CD4-positive, alpha-beta T cell (primary cell): ENCODE results near the gene TAF1B. TPM values are rescaled to one million over a fixed set of nuclear protein-coding genes. Genes with fewer than 3 reads are reported as not detected.
A peak's percentile ranks its signal among the peaks of the same experiment; 100 is the strongest.

Experiments used
- ATAC-seq: fragments of 200-7000 bp; cut with Tn5 transposase; one replicate; pipeline ENCODE4 v1.10.0; 2022; ENCODE audit warnings: mild to moderate bottlenecking; ENCODE audit not compliant: poor library complexity
- CTCF ChIA-PET: fragments of 350-600 bp; sonication (Branson Sonifier 250); formaldehyde crosslinking; loops from one replicate; lab custom pipeline; 2021; ENCODE audit warnings: antibody characterized with exemption, inconsistent platforms; lab: Charles Lee
- POLR2A ChIA-PET: fragments of 350-600 bp; sonication (Branson Sonifier 250); formaldehyde crosslinking; loops from one replicate; lab custom pipeline; 2021; ENCODE audit warnings: antibody characterized with exemption, inconsistent platforms; lab: Charles Lee
- DNase-seq, 14 experiments: peaks; one replicate each; pipeline ENCODE4 v3.0.0-alpha.2; 2013 to 2020; ENCODE audit warnings: mixed read lengths in 2 of 14
- H3K27ac ChIP-seq, 2 donors: one replicate each; pipeline versions ENCODE4 v1.5.1 to v1.7.0; 2013; ENCODE audit warnings: low read length in 2 of 2, low read depth in 1 of 2, mild to moderate bottlenecking in 1 of 2
- H3K27me3 ChIP-seq, 2 experiments: 1 replicate in 1 of 2; 2 replicates in 1 of 2; pipeline versions ENCODE4 v1.6.1 to v1.7.0; 2013; ENCODE audit warnings: low read length in 2 of 2, control low read depth in 1 of 2, mild to moderate bottlenecking in 1 of 2, moderate library complexity in 1 of 2; ENCODE audit not compliant: insufficient read depth in 2 of 2, control insufficient read depth in 1 of 2
- H3K36me3 ChIP-seq: one replicate; pipeline ENCODE4 v1.6.1; 2013; ENCODE audit warnings: low read length, control low read depth; ENCODE audit not compliant: insufficient read depth
- H3K4me1 ChIP-seq: one replicate; pipeline ENCODE4 v1.6.1; 2013; ENCODE audit warnings: low read length, control low read depth; ENCODE audit not compliant: insufficient read depth
- H3K4me3 ChIP-seq: one replicate; pipeline ENCODE4 v1.5.1; 2013; ENCODE audit warnings: mild to moderate bottlenecking, low read length, moderate library complexity
- H3K9me3 ChIP-seq, 2 experiments: 1 replicate in 1 of 2; 2 replicates in 1 of 2; pipeline versions ENCODE4 v1.6.1 to v1.7.0; 2013; ENCODE audit warnings: low read length in 2 of 2, mild to moderate bottlenecking in 2 of 2, control low read depth in 1 of 2, moderate library complexity in 1 of 2; ENCODE audit not compliant: control insufficient read depth in 1 of 2, insufficient read depth in 1 of 2
- H3K27ac Mint-ChIP-seq: one replicate; pipeline ENCODE4 v1.8.0; 2020; ENCODE audit warnings: mixed read lengths
- H3K27me3 Mint-ChIP-seq: one replicate; pipeline ENCODE4 v1.8.0; 2021; ENCODE audit warnings: mixed read lengths
- H3K36me3 Mint-ChIP-seq: one replicate; pipeline ENCODE4 v1.8.0; 2021; ENCODE audit warnings: low read depth, mixed read lengths
- H3K4me1 Mint-ChIP-seq: one replicate; pipeline ENCODE4 v1.8.0; 2021; ENCODE audit warnings: low read depth, mixed read lengths
- H3K4me3 Mint-ChIP-seq: one replicate; pipeline ENCODE4 v1.8.0; 2020; ENCODE audit warnings: mild to moderate bottlenecking, mixed read lengths
- H3K9me3 Mint-ChIP-seq: one replicate; pipeline ENCODE4 v1.8.0; 2020; ENCODE audit warnings: mixed read lengths
- CTCF ChIP-seq: fragments of 200-600 bp; IDR thresholded peaks from one replicate; pipeline ENCODE4 v1.8.0; 2022; ENCODE audit warnings: antibody characterized with exemption, mild to moderate bottlenecking
- intact Hi-C, 2 experiments: fragments of 100-400 bp; cut with DNase I in 1 of 2; cut with micrococcal nuclease in 1 of 2; formaldehyde crosslinking; loops; one replicate each; pipeline versions ENCODE4 v1.15.1 to v1.9.0; 2023 to 2025; cut with DNase I, micrococcal nuclease
- polyA plus RNA-seq, 2 donors: library from polyadenylated mRNA; unstranded; fragments of 120-200 nt; gene quantifications; one replicate each; pipeline ENCODE4 v1.2.1, GENCODE V29; 2013
- total RNA-seq, 174 experiments: library from RNA in 2 of 174; stranded (reverse) in 2 of 174; gene quantifications; one replicate each; pipeline ENCODE4 v1.2.3 and lab custom pipeline; 2021 to 2026

The TAF1B gene
- total RNA-seq (10 to 100 TPM in 1 of 2 experiments, 1 to 10 TPM in 1; 9.9 to 10.8 TPM), total RNA-seq (lab: John Stamatoyannopoulos, UW) (12.1 to 51.7 (median 25.6) reads per million in 172 experiments)
- polyA plus RNA-seq (2013, experiment 1 of 2) = 9.2 TPM
- 12.0 TPM for polyA plus RNA-seq (2013, experiment 2 of 2)

GRCh38 chr2:9843229-9844035 lies at the start of gene TAF1B:
TAF1B (plus strand) TSS chr2:9843474; CDS start chr2:9843542, 68 bp downstream.
- DNase-seq (peak; percentile 55 to 93 (median 76)), ATAC-seq (peak; percentile 82)
- no peak for TF ChIP-seq CTCF
- H3K9me3 Mint-ChIP-seq = no peaks in the 10 kb centered on the region
- Histone ChIP-seq H3K27ac (peak within 1 kb of the TSS; percentile 66 to 75), H3K4me1 (peaks cover 19% of the 10 kb centered on the region), H3K4me3 (peak within 1 kb of the TSS; percentile 93), H3K36me3 (peaks cover 15% of the 10 kb centered on the region), H3K9me3 (no peaks in the 10 kb centered on the region), H3K27me3 (no peaks in the 10 kb centered on the region)
- peaks cover 42% of the 10 kb centered on the region for H3K36me3 Mint-ChIP-seq
- CTCF ChIA-PET = interaction anchor here (0.6 to 2.1 kb wide), 7 partner anchors 30 to 460 kb away, joined by 3 to 8 read pairs (median 3); no protein-coding TSS in a partner anchor
- POLR2A ChIA-PET = interaction anchor here (0.5 to 2.0 kb wide), 11 partner anchors 10 to 605 kb away, joined by 3 to 11 read pairs (median 4); partner anchors contain the start of genes ADAM17, CPSF3, ITGB1BP1 and KLF11
- peaks cover 50% of the 10 kb centered on the region for H3K4me1 Mint-ChIP-seq
- H3K4me3 Mint-ChIP-seq = peak within 1 kb of the TSS; percentile 93
- peak within 1 kb of the TSS; percentile 90 for H3K27ac Mint-ChIP-seq
- intact Hi-C loops = loop anchor here in 1 of 2 experiments (5.0 kb wide), 2 partner anchors 109 to 216 kb away; partner anchors contain the start of gene GRHL1
- H3K27me3 Mint-ChIP-seq = no peaks in the 10 kb centered on the region

- Histone ChIP-seq H3K27ac (no peak overlapping the region), H3K27me3 (no peaks in the 10 kb centered on the region), H3K4me3 (no peak overlapping the region), H3K4me1 (peaks cover 17% of the 10 kb centered on the region), H3K36me3 (no peaks in the 10 kb centered on the region), H3K9me3 (peaks cover 0 to 4% of the 10 kb centered on the region in 2 experiments)
- H3K36me3 Mint-ChIP-seq = no peaks in the 10 kb centered on the region
- H3K27ac Mint-ChIP-seq = no peak overlapping the region
- ChIA-PET POLR2A (no interaction called here), CTCF (interaction anchor here (1.5 kb wide), 1 partner anchor 24 kb away, joined by 3 read pairs; no protein-coding TSS in a partner anchor)
- intact Hi-C loops = no loop called here
- ATAC-seq (no peak), DNase-seq (no peak)
- H3K27me3 Mint-ChIP-seq = no peaks in the 10 kb centered on the region
- peaks cover 6% of the 10 kb centered on the region for H3K4me1 Mint-ChIP-seq
- no peak for TF ChIP-seq CTCF
- no peaks in the 10 kb centered on the region for H3K9me3 Mint-ChIP-seq
- H3K4me3 Mint-ChIP-seq = no peak overlapping the region
Measured at GRCh38 chr2:9793918-9794717, 49.2 kb upstream of the TAF1B start.

- no peak overlapping the region for H3K4me3 Mint-ChIP-seq
- POLR2A ChIA-PET = interaction anchor here (0.6 kb wide), 1 partner anchor 161 kb away, joined by 3 read pairs; no protein-coding TSS in a partner anchor
- H3K4me1 Mint-ChIP-seq = peaks cover 14% of the 10 kb centered on the region
- peaks cover 27% of the 10 kb centered on the region for H3K4me1 ChIP-seq
- CTCF ChIA-PET = no interaction called here
- no peak overlapping the region for H3K27ac Mint-ChIP-seq
- ATAC-seq (no peak), DNase-seq (no peak)
- H3K36me3 Mint-ChIP-seq = no peaks in the 10 kb centered on the region
- intact Hi-C loops = loop anchor here (5.0 kb wide), 1 partner anchor 653 kb away; no protein-coding TSS in a partner anchor
- no peaks in the 10 kb centered on the region for H3K36me3 ChIP-seq
- H3K9me3 Mint-ChIP-seq = no peaks in the 10 kb centered on the region
- H3K27ac ChIP-seq = no peak overlapping the region
- TF ChIP-seq CTCF = no peak
- no peaks in the 10 kb centered on the region for H3K9me3 ChIP-seq
- H3K27me3 ChIP-seq = no peaks in the 10 kb centered on the region
- H3K27me3 Mint-ChIP-seq = peaks cover 5% of the 10 kb centered on the region
- no peak overlapping the region for H3K4me3 ChIP-seq
Measured at GRCh38 chr2:9795071-9795470, 48.2 kb upstream of the TAF1B start.
